ENCODE results near the gene EGFL7. TPM values are rescaled to one million over a fixed set of nuclear protein-coding genes. Genes with fewer than 3 reads are reported as not detected.
A peak's percentile ranks its signal among the peaks of the same experiment; 100 is the strongest.
"Not testable (repeated sequence)": the region's sequence is repeated elsewhere in the genome, so short reads cannot be mapped to it uniquely, and the experiment has no call there.

The EGFL7 gene
- total RNA-seq, 2 experiments from 2014 or later: 0.29 to 1.1 TPM

- DNase-seq (no peak), ATAC-seq (no peak)
- no peak overlapping the region for H3K27ac Mint-ChIP-seq
- peaks cover 14% of the 10 kb centered on the region for H3K4me1 Mint-ChIP-seq
- H3K4me3 Mint-ChIP-seq: no peak overlapping the region
- H3K27me3 Mint-ChIP-seq: peaks cover 28% of the 10 kb centered on the region
- CTCF ChIA-PET: no interaction called here
- no peaks in the 10 kb centered on the region for H3K9me3 Mint-ChIP-seq (ENCODE audit: low read depth)
- H3K36me3 Mint-ChIP-seq: no peaks in the 10 kb centered on the region
Measured at GRCh38 chr9:136695955-136696354, 33.2 kb downstream of the EGFL7 start.

- Mint-ChIP-seq H3K4me1 (peaks cover 19% of the 10 kb centered on the region), H3K9me3 (ENCODE audit: low read depth) (no peaks in the 10 kb centered on the region), H3K36me3 (no peaks in the 10 kb centered on the region), H3K27ac (no peak overlapping the region), H3K4me3 (no peak overlapping the region), H3K27me3 (peaks cover 28% of the 10 kb centered on the region)
- ATAC-seq (no peak), DNase-seq (no peak)
- CTCF ChIA-PET: no interaction called here
Measured at GRCh38 chr9:136696502-136696901, 33.8 kb downstream of the EGFL7 start.

- H3K27me3 Mint-ChIP-seq: peaks cover 28% of the 10 kb centered on the region
- CTCF ChIA-PET: interaction anchor here (1.2 kb wide), 1 partner anchor 30 kb away, joined by 4 read pairs; no protein-coding TSS in a partner anchor
- DNase-seq (no peak), ATAC-seq (no peak)
- H3K4me3 Mint-ChIP-seq: no peak overlapping the region
- no peak overlapping the region for H3K27ac Mint-ChIP-seq
- H3K4me1 Mint-ChIP-seq: peaks cover 24% of the 10 kb centered on the region
- no peaks in the 10 kb centered on the region for H3K9me3 Mint-ChIP-seq (ENCODE audit: low read depth)
- no peaks in the 10 kb centered on the region for H3K36me3 Mint-ChIP-seq
Measured at GRCh38 chr9:136697146-136697820, 34.6 kb downstream of the EGFL7 start.

- Mint-ChIP-seq H3K9me3 (ENCODE audit: low read depth) (no peaks in the 10 kb centered on the region), H3K27ac (no peak overlapping the region), H3K4me3 (no peak overlapping the region), H3K4me1 (peaks cover 27% of the 10 kb centered on the region), H3K36me3 (no peaks in the 10 kb centered on the region), H3K27me3 (peaks cover 28% of the 10 kb centered on the region)
- ATAC-seq: no peak
- CTCF ChIA-PET: interaction anchor here (1.2 kb wide), 1 partner anchor 29 kb away, joined by 4 read pairs; no protein-coding TSS in a partner anchor
- DNase-seq: no peak
Measured at GRCh38 chr9:136697821-136698526, 35.3 kb downstream of the EGFL7 start.

- Mint-ChIP-seq H3K4me3 (no peak overlapping the region), H3K4me1 (peaks cover 29% of the 10 kb centered on the region), H3K9me3 (ENCODE audit: low read depth) (no peaks in the 10 kb centered on the region), H3K27ac (no peak overlapping the region), H3K27me3 (peaks cover 29% of the 10 kb centered on the region), H3K36me3 (no peaks in the 10 kb centered on the region)
- CTCF ChIA-PET: interaction anchor here (4.7 kb wide), 1 partner anchor 29 kb away, joined by 30 read pairs; no protein-coding TSS in a partner anchor
- ATAC-seq (no peak), DNase-seq (no peak)
Measured at GRCh38 chr9:136698635-136699246, 36.0 kb downstream of the EGFL7 start.

- CTCF ChIA-PET: interaction anchor here (1.0 to 4.7 kb wide), 5 partner anchors 10 to 244 kb away, joined by 3 to 30 read pairs (median 7); no protein-coding TSS in a partner anchor
- peaks cover 28% of the 10 kb centered on the region for H3K27me3 Mint-ChIP-seq
- H3K36me3 Mint-ChIP-seq: no peaks in the 10 kb centered on the region
- ATAC-seq: no peak
- H3K4me1 Mint-ChIP-seq: peaks cover 29% of the 10 kb centered on the region
- H3K27ac Mint-ChIP-seq: no peak overlapping the region
- no peak for DNase-seq
- no peak overlapping the region for H3K4me3 Mint-ChIP-seq
- no peaks in the 10 kb centered on the region for H3K9me3 Mint-ChIP-seq (ENCODE audit: low read depth)
Measured at GRCh38 chr9:136700304-136700703, 37.6 kb downstream of the EGFL7 start.

- CTCF ChIA-PET: interaction anchor here (1.0 to 4.7 kb wide), 7 partner anchors 11 to 243 kb away, joined by 3 to 30 read pairs (median 3); no protein-coding TSS in a partner anchor
- ATAC-seq: peak; percentile 92
- H3K36me3 Mint-ChIP-seq: no peaks in the 10 kb centered on the region
Measured at GRCh38 chr9:136700959-136701667, 38.4 kb downstream of the EGFL7 start.

GRCh38 chr9:136701668-136702053, 38.9 kb downstream of the EGFL7 start:
- H3K27me3 Mint-ChIP-seq: peaks cover 32% of the 10 kb centered on the region
- ATAC-seq (peak; percentile 9), DNase-seq (no peak)
- peaks cover 29% of the 10 kb centered on the region for H3K4me1 Mint-ChIP-seq
- H3K9me3 Mint-ChIP-seq (ENCODE audit: low read depth): no peaks in the 10 kb centered on the region
- H3K27ac Mint-ChIP-seq: peak overlapping the region; percentile 81
- CTCF ChIA-PET: interaction anchor here (1.0 to 4.7 kb wide), 5 partner anchors 12 to 187 kb away, joined by 3 to 30 read pairs (median 7); no protein-coding TSS in a partner anchor
- H3K4me3 Mint-ChIP-seq: peak overlapping the region; percentile 66
- no peaks in the 10 kb centered on the region for H3K36me3 Mint-ChIP-seq

More at GRCh38 chr9:136700959-136701667, 38.4 kb downstream of the EGFL7 start:
- H3K4me1 Mint-ChIP-seq: peaks cover 29% of the 10 kb centered on the region
- peaks cover 32% of the 10 kb centered on the region for H3K27me3 Mint-ChIP-seq
- H3K27ac Mint-ChIP-seq: peak overlapping the region; percentile 81
- DNase-seq: peak; percentile 84
- H3K9me3 Mint-ChIP-seq (ENCODE audit: low read depth): no peaks in the 10 kb centered on the region
- H3K4me3 Mint-ChIP-seq: peak overlapping the region; percentile 66

GRCh38 chr9:136703276-136703860, 40.7 kb downstream of the EGFL7 start:
- Mint-ChIP-seq H3K27me3 (peaks cover 27% of the 10 kb centered on the region), H3K36me3 (no peaks in the 10 kb centered on the region), H3K27ac (no peak overlapping the region), H3K4me1 (peaks cover 25% of the 10 kb centered on the region), H3K4me3 (no peak overlapping the region), H3K9me3 (ENCODE audit: low read depth) (no peaks in the 10 kb centered on the region)
- CTCF ChIA-PET: interaction anchor here (0.8 to 4.7 kb wide), 2 partner anchors 25 to 60 kb away, joined by 6 to 30 read pairs; no protein-coding TSS in a partner anchor
- no peak for DNase-seq
- no peak for ATAC-seq

GRCh38 chr9:136704741-136705140, 42.0 kb downstream of the EGFL7 start:
- CTCF ChIA-PET; H3K4me3 Mint-ChIP-seq; H3K36me3 Mint-ChIP-seq; H3K9me3 Mint-ChIP-seq (ENCODE audit: low read depth); H3K27ac Mint-ChIP-seq; DNase-seq; ATAC-seq: not testable (repeated sequence)
- Mint-ChIP-seq H3K4me1 (peaks cover 25% of the 10 kb centered on the region), H3K27me3 (peaks cover 20% of the 10 kb centered on the region)

GRCh38 chr9:136705564-136705963, 42.8 kb downstream of the EGFL7 start:
- Mint-ChIP-seq H3K27ac (no peak overlapping the region), H3K36me3 (no peaks in the 10 kb centered on the region), H3K4me1 (peaks cover 20% of the 10 kb centered on the region), H3K9me3 (ENCODE audit: low read depth) (no peaks in the 10 kb centered on the region), H3K4me3 (no peak overlapping the region), H3K27me3 (peaks cover 27% of the 10 kb centered on the region)
- no peak for ATAC-seq
- CTCF ChIA-PET: interaction anchor here (1.0 kb wide), 1 partner anchor 218 kb away, joined by 3 read pairs; no protein-coding TSS in a partner anchor
- DNase-seq: no peak

- no peak for ATAC-seq
- CTCF ChIA-PET: no interaction called here
Measured at GRCh38 chr9:136707011-136707410, 44.3 kb downstream of the EGFL7 start.

More at GRCh38 chr9:136707011-136707410, 44.3 kb downstream of the EGFL7 start:
- Mint-ChIP-seq H3K36me3 (no peaks in the 10 kb centered on the region), H3K9me3 (ENCODE audit: low read depth) (no peaks in the 10 kb centered on the region), H3K27me3 (peaks cover 40% of the 10 kb centered on the region), H3K4me3 (no peak overlapping the region), H3K4me1 (peaks cover 12% of the 10 kb centered on the region), H3K27ac (no peak overlapping the region)
- DNase-seq: no peak

All from activated CD8-positive, alpha-beta memory T cell treated with anti-CD3 and anti-CD28 coated beads, Interleukin-2, amount 10 ng/mL, durations not matched to agents 7 days and 5 days (primary cell).